GM21786 (cell line): ENCODE data around the gene IYD.

Source experiments
- ATAC-seq: cut with Tn5 transposase; IDR thresholded peaks from one replicate; pipeline ENCODE4 v1.9.1; 2021; ENCODE audit not compliant: unreplicated experiment

The IYD gene, protein sequence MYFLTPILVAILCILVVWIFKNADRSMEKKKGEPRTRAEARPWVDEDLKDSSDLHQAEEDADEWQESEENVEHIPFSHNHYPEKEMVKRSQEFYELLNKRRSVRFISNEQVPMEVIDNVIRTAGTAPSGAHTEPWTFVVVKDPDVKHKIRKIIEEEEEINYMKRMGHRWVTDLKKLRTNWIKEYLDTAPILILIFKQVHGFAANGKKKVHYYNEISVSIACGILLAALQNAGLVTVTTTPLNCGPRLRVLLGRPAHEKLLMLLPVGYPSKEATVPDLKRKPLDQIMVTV

DNA sequence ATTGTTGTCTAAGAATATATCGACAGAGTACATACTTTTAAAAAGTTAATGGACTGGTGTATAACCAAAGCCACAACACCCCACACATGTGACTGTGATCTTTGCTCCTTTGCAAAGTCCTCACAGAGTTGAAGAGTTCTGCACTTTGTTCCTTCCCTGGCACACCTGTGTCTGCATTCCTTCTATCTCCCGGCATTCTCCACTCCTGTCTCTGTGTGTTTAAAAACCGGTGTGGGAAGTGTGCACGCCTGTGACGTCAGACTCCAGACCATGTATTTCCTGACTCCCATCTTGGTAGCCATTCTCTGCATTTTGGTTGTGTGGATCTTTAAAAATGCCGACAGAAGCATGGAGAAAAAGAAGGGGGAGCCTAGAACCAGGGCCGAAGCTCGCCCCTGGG, at the start of gene IYD:
IYD (plus strand) TSS at position 251 of the 400 bp plus-strand sequence; CDS start at position 271, 20 bp downstream.
- ATAC-seq = no peak

DNA sequence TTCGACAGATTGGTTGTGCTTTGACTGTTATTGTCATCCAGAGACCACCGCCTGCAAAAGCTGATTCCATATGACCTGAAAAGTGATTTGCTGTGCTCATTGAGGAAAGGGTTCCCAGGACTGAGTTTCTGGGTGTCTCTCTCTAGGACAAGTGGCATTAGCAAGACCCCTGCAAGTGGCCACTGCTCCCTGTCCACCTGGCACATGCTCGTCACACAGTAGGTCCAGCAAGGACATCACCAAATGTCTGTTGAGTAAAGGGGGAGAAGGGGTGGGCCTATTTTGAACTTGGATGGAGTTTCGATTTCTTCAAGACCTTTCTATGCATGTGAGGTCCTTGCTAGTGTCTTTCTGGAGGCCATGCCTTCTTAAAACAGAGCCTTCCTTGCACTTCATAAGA, 48.9 kb upstream of the IYD start:
- no peak for ATAC-seq

DNA sequence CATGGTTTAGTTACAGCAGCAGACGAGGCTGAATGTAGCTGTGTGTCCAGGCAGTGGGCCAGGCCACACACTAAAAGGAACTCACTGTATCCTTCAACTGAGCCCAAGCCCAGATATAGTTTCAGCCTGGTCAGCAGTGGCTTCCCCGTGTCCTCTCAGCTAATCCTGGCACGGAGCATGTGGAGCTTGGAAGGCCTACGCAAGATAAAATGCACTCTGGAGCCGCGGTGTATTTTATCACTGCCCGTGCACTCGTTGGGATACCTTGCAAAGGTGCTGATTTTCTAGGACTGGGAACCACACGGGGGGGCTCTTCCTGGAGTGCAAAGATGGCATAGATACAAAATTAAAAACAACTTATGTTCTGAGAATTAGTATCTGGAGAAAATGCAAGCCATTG, 48.4 kb upstream of the IYD start:
- no peak for ATAC-seq

DNA sequence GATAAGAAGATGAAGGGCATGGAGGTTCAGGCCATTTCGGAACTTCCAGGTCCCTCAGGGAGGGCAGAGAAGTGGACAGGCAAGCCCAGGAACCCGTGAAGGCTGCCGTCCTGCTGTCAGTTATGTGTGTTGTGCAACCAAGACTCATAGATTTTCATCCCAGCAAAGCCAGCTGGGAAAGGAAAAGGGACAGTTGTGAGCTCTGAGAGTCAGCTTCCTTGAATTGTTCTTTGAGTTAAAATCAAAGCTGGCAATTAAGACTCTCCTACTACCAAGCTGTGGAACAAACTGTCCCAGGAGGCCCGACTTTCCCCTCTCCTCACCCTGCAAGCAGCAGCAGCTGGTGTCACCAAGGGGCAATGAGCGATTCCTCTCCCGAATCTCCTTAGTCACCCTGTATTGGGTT, 46.3 kb upstream of the IYD start:
- no peak for ATAC-seq

DNA sequence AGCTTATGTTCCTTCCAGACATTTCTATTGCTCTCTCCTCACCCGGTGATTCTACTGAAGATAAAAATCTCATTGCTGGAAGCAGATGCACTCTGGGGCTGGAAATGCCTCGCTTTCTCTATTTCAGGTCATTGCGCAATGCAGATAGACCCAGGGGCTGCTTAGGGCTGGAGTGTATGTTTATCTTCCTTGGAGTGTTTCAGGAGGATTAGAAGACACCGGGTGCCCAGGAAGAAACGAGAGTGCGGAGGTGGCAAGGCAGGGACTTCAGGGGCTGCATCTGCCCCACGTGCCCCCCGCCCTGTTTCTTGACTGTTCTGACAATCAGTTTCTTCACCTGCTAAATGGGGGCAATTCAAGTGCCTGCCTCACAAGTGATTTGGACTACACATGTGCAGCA, 45.6 kb upstream of the IYD start:
- no peak for ATAC-seq

DNA sequence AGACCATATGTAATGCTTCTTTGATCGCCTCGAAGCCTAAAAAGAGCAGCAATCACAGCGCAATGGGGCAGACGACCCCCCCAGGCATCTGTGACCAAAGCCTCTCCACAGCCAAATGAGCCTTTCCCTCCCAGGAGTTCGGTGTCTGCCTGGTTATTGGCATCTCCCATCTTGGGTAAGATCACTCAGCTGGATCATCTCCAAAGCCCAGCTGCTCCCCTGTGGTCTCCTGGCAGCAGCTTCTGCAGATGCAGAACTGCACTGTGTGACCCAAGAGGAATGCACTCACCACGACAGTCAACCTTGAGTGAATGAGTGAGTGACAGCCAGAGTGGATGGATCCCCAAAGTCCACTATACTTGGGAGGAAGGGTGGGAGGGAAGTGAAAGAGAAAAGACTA, 44.8 kb upstream of the IYD start:
- no peak for ATAC-seq

DNA sequence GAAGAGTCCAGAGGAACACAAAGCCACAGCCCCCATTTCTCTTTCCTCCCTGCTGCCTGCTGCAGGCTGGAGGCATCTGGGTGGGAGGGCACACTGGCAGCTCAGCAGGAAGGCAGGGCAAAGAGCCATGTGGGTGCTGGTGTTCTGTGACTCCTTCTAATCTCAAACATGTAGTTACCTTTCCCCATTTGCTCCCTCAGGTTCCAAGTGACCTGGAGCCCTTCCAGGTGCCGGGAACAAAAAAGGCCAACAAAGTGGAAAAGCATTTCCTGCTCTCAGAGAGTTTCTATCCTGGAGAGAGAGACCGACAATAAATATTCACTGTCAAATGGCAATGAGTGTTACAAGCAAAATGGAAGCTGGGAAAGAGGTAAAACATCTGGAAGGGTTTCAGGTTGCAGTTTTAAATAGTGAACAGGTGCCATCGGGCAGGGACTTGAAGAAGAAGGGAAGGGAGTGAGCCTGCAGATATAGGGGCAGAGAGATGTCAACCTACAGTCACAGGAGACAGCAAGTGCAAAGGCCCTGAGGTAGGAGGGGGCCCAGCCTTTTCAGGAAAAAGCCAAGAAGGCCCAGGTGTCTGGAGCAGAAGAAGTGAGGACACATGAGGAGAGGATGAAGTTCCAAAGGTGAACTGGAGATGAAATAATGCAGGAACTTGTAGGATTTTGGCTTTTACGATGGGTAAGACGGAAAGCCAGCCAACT, 43.6 kb upstream of the IYD start:
- ATAC-seq = no peak

DNA sequence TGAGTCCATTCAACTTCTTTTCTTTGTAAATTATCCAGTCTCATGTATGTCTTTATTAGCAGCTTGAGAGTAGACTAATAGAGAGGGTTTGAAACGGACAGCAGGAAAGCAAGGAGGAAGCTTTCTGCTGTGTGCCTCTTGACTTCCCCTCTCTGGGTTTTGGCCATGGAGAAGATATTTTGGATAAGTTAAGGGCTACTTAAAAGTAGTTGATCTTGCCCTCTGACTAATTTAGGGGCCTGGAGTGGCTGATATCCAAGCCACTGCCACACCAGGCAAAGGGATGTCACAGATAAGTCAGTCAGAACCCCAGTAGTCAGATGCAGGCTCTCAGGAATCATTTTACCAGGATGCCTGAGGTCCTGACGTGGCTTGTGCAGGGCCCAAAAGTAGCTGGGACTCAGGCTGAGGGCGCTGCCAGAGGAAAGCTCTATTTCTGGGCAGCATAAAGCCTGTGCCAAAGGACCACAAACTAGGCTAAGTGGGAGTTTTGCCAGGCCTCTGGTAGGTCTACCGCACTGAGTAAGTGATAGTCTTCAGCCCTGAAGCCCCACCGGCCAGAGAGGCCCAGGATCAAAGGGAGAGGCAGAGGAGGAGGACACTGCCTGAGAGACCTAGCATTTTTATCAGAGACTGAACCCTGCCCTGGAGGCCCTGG, 41.6 kb upstream of the IYD start:
- no peak for ATAC-seq

DNA sequence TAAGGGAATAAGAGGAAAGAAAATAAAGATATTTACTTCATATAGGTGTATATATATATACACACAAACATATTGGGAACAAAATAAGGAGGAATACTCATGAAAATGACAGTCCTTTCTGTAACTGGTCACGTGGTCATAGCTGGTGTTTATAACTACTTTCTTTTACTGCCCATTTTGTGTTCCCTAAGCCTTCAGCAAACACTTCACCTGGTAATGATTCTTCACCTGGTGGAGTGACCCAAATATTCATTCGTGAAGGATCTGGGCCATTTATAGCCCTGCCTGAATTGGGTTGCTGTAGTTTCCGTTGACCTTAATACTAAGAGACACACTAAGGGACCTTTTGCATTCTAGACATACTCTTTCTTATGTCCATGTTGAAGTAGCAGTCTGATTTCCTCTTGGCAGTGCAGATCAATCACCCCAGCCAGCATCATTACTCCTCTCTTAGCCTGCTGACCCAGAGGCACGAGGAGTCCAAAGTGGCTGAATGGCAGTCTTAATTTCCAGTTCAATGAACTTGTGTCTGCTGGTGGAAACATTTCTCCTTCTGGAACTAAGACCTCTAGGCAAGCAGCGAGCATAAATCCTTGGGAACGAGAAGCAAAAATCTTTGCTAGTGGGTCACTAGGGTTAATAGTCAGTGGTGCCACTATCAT, 39.9 kb upstream of the IYD start:
- no peak for ATAC-seq

DNA sequence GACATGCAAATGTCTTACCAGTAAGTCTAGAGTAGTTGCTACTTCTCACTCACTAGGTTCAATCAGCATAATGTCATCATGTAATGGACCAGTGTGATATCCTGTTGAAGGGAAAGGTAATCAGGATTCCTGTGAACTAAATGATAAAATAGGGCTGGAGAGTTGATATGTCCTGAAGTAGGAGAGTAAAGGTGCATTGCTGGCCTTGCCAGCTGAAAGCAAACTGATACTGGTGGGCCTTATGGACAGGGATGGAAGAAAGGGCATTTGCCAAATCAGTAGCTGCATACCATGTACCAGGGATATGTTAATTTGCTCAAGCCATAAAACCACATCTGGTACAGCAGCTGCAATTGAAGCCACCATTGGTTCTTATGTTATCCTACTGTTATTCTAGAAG, 37.5 kb upstream of the IYD start:
- ATAC-seq = no peak

DNA sequence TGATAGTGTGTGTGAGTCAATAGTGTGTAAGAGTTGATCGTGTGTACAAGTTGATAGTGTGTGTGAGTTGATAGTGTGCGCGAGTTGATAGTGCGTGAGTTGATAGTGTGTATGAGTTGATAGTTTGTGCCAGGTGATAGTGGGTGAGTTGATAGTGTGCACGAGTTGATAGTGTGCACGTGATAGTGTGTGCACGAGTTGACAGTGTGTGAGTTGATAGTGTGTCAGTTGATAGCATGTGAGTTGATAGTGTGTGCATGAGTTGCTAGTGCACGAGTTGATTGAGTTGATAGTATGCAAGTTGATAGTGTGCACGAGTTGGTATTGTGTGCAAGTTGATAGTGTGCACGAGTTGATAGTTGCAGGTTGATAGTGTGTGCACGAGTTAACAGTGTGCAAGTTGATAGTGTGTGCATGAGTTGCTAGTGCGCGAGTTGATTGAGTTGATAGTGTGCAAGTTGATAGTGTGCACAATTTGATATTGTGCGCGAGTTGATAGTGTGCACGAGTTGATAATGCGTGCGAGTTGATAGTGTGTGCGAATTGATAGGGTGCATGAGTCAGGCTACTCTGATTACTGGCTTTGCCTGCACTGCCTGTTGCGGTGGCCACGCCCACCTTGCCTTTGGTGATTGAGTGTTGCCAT, 35.8 kb upstream of the IYD start:
- ATAC-seq = no peak

DNA sequence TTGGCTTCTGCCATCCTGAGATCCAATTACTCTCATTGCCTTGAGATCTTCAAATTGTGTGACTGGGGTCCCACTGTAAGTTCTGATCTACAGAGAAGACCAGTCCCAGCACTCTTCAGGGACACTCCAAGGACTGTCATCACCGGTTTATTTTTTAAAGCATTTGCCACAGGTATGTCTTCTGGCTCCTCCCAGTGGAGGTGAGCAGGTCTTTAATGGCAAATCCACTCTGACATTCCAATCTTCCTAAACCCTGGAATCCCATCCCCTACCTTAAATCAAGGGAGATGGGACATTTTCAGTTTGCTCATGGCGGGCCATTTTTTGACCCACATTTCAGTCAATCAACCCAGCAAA, 35.2 kb upstream of the IYD start:
- ATAC-seq = no peak

DNA sequence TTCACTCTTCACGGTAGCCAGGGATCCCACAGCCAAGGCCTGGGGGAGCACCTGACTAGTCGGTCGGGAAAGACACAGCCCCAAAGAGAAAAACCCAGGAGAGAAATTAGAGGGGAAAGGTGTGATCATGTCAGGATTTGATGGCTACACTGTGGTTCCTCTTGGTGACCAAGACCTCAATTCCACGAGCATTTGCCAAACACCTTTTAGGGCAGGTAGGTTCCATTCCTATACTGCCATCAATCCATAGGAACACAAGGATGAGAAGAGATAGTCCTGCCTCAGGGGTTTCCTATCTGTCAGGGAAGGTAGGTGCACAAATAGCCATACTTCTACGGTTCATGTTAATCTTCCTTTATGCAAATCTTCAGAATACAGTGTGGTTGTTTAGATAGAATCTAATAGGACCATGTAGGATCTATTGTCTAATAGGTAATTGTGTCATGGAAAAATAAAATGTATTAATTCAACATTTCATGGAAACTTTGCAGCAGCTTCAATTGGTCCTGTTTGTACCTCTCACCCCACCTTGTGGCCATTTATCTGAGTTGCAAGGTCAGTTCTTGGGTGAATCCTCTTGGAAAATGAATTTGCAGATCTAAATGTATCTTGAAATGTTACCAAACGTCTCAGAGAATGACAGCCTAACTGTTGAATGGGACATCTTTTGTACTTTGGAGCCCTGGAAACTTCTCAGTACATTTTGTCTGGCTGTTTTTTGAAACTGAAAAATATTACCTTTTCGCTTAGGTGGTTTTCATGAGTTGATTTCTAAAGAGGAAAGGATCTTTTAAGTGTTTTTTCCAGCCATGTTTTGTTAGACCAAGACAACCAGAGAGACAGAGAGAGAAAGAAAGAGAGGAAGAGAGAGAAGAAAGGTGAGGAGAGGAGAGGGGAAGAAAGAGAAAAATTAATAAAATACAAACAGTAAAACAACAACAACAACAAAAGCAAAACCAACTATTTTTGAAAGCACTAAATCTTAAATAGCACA, 33.7 kb upstream of the IYD start:
- no peak for ATAC-seq

DNA sequence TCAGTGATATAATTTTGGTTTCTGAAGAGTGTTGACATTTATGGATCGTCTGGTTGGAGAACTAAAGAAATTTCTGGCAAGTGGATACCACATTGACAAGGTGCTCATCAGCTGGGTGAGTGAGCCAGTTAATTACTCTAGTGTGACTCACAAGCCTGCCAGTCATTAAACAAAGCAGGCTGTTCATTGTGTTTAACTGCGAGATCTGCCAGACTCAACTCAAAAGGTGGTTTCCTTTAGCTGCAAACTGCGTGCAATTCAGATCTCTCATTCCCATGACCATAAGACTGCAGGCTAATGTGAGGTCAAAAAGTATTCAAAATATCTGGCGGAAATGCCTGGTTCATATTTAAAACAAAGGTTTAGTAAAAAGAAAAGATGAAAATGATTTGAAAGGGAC, 32.5 kb upstream of the IYD start:
- peak; percentile 58 for ATAC-seq

DNA sequence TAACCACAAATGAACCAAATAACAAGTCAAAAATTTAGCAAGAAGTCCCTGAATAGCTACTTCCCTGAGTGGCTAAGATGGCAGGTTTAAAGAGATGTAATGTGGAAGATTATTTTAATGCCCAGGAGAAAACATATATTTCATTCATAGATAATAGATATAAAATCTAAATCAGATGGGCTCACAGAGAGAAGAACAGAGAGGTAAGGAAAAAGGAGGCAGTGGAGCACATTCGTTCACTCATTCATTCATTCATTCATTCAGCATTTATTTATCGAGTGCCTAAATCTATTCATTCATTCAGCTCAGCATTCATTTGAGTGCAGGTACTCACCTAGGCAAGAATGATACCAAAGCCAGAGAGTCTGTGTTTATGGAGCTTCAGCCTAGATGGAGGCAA, 32.1 kb upstream of the IYD start:
- ATAC-seq = no peak

DNA sequence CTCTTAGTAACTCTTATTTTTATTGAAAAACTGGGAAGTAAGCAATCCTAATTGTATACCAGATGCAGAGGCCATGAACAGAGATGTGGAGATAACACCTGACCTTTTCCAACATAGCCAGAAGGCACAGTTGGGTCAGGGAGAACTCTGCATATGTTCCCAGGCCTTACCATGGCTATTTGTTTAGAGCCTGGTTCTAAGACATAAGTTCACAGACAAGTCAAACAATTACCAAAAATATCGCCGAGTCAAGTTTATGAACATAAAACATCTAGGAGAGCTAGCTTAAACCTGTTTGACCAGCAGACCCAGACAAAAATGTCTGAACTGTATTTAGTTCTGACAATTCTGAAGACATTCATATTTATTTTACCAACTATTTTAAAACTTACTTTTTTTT, 26.7 kb upstream of the IYD start:
- ATAC-seq = no peak

DNA sequence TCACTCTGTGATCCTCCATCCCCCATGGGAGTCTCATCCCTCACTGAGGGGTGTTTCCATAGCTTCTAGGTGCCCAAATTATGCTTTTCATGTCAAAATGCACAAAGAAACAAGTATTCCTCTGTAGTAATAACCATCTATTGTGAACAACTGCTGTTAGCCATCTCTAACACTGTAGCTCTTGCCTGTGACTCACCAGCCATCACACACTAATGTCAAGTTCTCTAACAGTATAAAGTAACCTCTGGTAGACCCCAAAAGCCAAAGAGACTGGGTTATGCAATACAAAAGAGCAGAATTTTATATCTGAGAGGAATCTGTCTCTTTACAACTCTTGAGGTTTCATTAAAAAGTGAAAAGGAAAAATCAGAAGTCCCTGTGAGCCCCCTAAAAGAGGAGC, 25.4 kb upstream of the IYD start:
- ATAC-seq = no peak

DNA sequence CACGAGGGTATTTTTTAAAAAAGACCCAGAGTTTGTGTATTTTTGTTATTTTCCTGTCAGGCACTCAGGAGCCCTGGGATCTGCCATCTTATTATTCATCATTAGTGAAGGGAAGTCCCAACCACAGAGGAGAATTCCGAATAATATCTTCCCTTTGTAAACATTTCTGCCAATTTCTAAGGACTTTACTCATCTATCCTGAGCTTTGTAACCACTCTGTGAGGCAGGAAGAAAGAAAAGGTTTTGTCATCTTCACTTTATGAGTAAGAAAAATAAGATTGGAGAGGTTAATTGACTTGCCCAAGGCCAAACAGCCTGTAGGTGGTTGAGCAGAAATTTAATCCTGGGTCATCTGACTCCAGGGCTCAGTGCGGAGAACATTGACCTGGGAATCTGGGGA, 23.0 kb upstream of the IYD start:
- no peak for ATAC-seq

DNA sequence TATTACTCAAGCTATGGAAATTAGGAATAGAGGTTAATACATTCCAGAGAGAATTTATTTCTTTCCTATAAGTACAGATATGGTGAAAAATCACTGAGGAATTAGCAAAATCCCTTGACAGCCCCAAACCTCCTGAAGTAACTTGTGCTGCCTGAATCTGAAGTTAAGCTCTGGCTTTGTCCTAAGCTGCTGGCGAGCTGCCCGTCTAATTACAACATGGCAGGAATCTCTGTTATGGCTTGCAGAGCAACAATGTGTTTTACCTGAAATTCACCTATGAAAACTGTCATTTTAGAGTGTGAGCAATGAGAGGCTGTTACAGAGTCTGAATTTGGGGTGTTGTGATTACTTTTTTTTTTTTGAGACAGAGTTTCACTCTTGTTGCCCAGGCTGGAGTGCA, 22.5 kb upstream of the IYD start:
- ATAC-seq = no peak

DNA sequence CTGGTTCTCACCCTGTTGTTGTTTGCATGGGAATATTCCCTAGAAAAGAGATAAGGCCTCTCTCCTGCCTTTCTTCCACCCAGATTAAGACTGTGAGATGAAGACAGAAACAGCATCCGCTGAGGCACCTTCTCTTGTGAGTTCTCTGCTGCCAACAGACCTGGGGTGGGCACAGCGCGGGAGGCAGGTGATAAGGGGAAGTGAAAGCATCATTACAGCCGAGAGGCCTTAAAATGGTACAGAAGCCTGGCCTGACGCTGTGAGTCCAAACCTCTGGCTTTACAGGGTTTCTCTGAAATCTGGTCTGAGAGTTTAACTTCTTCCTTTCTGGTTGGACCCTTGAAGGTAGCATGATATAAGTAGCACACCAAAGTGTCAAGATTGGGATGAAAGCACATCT, 21.0 kb upstream of the IYD start:
- ATAC-seq = peak; percentile 65
